Prostate gland (tissue), 2 donors: ENCODE measurements around the gene EPS8. TPM values are rescaled to one million over a fixed set of nuclear protein-coding genes. Genes with fewer than 3 reads are reported as not detected.

Source experiments
- DNase-seq: peaks from one replicate; pipeline ENCODE4 v3.0.0-alpha.2; 2019; ENCODE audit warnings: low spot score
- H3K27ac ChIP-seq, 2 donors: fragments of 200-600 bp; sonication (generic); 2 replicates each; pipeline ENCODE4 v1.5.1; 2017 to 2019
- H3K27me3 ChIP-seq: fragments of 200-600 bp; sonication (generic); replicated peaks from 2 replicates; pipeline ENCODE4 v1.5.1; 2019; ENCODE audit not compliant: insufficient read depth
- H3K36me3 ChIP-seq, 2 donors: fragments of 200-600 bp; sonication (generic); 1 replicate in 1 of 2; 2 replicates in 1 of 2; pipeline versions ENCODE4 v1.5.1 to v1.8.1; 2017 to 2019
- H3K4me1 ChIP-seq: fragments of 200-600 bp; sonication (generic); replicated peaks from 2 replicates; pipeline ENCODE4 v1.5.1; 2019
- H3K4me3 ChIP-seq, 2 donors: fragments of 200-600 bp; sonication (generic); 2 replicates each; pipeline ENCODE4 v1.5.1; 2017 to 2019
- H3K9me3 ChIP-seq: fragments of 200-600 bp; sonication (generic); 2 replicates; pipeline ENCODE4 v1.5.1; 2017
- POLR2A ChIP-seq: fragments of 450-650 bp; IDR thresholded peaks from one replicate; pipeline ENCODE4 v1.6.1; 2016; ENCODE audit warnings: antibody characterized with exemption, mild to moderate bottlenecking
- POLR2AphosphoS5 ChIP-seq: sonication (generic); formaldehyde crosslinking; IDR thresholded peaks from one replicate; pipeline ENCODE4 v1.6.1; 2017; ENCODE audit warnings: antibody characterized with exemption
- WGBS: methylation state at CpG from one replicate; pipeline ENCODE4 v1.1.5; 2018; 5-methylcytosine and 5-hydroxymethylcytosine counted together
- intact Hi-C: fragments of 100-400 bp; cut with DNase I; formaldehyde crosslinking; loops from one replicate; pipeline ENCODE4 v1.14.2; 2022
- total RNA-seq, 2 donors: library from RNA; depleted of rRNA; stranded (reverse); fragments of >200 nt; gene quantifications; one replicate each; pipeline ENCODE4 v1.1.0, GENCODE V29; 2016
- TF ChIP-seq, protein P1 (sequence below), 4 experiments: fragments of 200-600 bp in 2 of 4; fragments of 450-650 bp in 2 of 4; sonication (generic) in 2 of 4; IDR thresholded peaks; 1 replicate in 3 of 4; 2 replicates in 1 of 4; pipeline ENCODE4 v1.5.1; 2016 to 2019; ENCODE audit warnings: antibody characterized with exemption in 4 of 4, mild to moderate bottlenecking in 2 of 4, moderate library complexity in 2 of 4

Gene EPS8
- total RNA-seq, 2 donors from 2014 or later, result 47.5 to 67.4 TPM

DNA sequence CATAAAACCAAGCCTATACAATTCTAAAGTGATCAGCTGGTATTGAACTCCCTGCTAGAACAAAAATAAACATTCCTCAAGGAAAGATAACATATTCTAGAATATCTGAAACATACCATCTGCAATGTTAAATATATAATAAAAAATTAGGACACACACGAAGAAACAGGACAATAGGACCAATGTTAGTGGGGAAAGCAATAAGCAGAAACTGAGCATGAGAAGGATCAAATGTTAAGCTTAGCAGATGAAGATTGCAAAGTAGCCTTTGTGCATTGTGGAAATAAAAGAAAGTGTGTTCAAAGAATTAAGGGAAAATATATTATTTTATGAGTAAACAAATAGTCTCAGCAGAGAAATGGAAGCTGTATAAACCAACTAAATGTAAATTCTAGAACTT, 180.8 kb downstream of the EPS8 start:
- DNase-seq, result no peak
- Histone ChIP-seq H3K27me3 (no peaks in the 10 kb centered on the region), H3K9me3 (no peaks in the 10 kb centered on the region), H3K4me1 (no peaks in the 10 kb centered on the region), H3K36me3 (no peaks in the 10 kb centered on the region), H3K4me3 (no peak overlapping the region), H3K27ac (no peak overlapping the region)
- no peak for TF ChIP-seq POLR2AphosphoS5
- TF ChIP-seq, protein P1, sequence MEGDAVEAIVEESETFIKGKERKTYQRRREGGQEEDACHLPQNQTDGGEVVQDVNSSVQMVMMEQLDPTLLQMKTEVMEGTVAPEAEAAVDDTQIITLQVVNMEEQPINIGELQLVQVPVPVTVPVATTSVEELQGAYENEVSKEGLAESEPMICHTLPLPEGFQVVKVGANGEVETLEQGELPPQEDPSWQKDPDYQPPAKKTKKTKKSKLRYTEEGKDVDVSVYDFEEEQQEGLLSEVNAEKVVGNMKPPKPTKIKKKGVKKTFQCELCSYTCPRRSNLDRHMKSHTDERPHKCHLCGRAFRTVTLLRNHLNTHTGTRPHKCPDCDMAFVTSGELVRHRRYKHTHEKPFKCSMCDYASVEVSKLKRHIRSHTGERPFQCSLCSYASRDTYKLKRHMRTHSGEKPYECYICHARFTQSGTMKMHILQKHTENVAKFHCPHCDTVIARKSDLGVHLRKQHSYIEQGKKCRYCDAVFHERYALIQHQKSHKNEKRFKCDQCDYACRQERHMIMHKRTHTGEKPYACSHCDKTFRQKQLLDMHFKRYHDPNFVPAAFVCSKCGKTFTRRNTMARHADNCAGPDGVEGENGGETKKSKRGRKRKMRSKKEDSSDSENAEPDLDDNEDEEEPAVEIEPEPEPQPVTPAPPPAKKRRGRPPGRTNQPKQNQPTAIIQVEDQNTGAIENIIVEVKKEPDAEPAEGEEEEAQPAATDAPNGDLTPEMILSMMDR (IDR thresholded peaks at IDR 0.05), result no peak
- no peak for TF ChIP-seq POLR2A
- 57% methylated on average over 1 of the region's 1 CpG for WGBS
- intact Hi-C loops, result no loop called here

GRCh38 chr12:15605881-15606590, 183.2 kb downstream of the EPS8 start:
- no peak for DNase-seq
- Histone ChIP-seq H3K4me1 (no peaks in the 10 kb centered on the region), H3K4me3 (no peak overlapping the region), H3K9me3 (no peaks in the 10 kb centered on the region), H3K27ac (no peak overlapping the region), H3K36me3 (no peaks in the 10 kb centered on the region), H3K27me3 (no peaks in the 10 kb centered on the region)
- TF ChIP-seq POLR2A (no peak), POLR2AphosphoS5 (no peak)
- TF ChIP-seq, protein P1 (IDR thresholded peaks at IDR 0.05), result no peak
- WGBS, result 93% methylated on average over 10 of the region's 10 CpGs
- intact Hi-C loops, result no loop called here

- Histone ChIP-seq H3K9me3 (no peaks in the 10 kb centered on the region), H3K4me3 (no peak overlapping the region), H3K27ac (no peak overlapping the region), H3K4me1 (no peaks in the 10 kb centered on the region), H3K27me3 (no peaks in the 10 kb centered on the region), H3K36me3 (no peaks in the 10 kb centered on the region)
- no peak for DNase-seq
- whole genome bisulfite sequencing, result 94% methylated on average over 4 of the region's 4 CpGs
- intact Hi-C loops, result no loop called here
- TF ChIP-seq POLR2A, result no peak
- TF ChIP-seq POLR2AphosphoS5, result no peak
- TF ChIP-seq, protein P1 (IDR thresholded peaks at IDR 0.05), result no peak
Observed at GRCh38 chr12:15603474-15604085, 185.6 kb downstream of the EPS8 start.

GRCh38 chr12:15602051-15602672, 187.0 kb downstream of the EPS8 start:
- Histone ChIP-seq H3K27me3 (no peaks in the 10 kb centered on the region), H3K4me1 (no peaks in the 10 kb centered on the region), H3K36me3 (no peaks in the 10 kb centered on the region), H3K27ac (no peak overlapping the region), H3K4me3 (no peak overlapping the region), H3K9me3 (no peaks in the 10 kb centered on the region)
- intact Hi-C loops, result no loop called here
- WGBS, result 94% methylated on average over 3 of the region's 3 CpGs
- no peak for DNase-seq
- TF ChIP-seq, protein P1 (IDR thresholded peaks at IDR 0.05), result no peak
- no peak for TF ChIP-seq POLR2AphosphoS5
- no peak for TF ChIP-seq POLR2A
